Activated naive CD4-positive, alpha-beta T cell treated with anti-CD3 and anti-CD28 coated beads for 36 hours (primary cell): Measurements from ENCODE around the gene C1orf105. TPM values are rescaled to one million over a fixed set of nuclear protein-coding genes. Genes with fewer than 3 reads are reported as not detected.
A peak's percentile ranks its signal among the peaks of the same experiment; 100 is the strongest.
"Not testable (repeated sequence)": the region's sequence is repeated elsewhere in the genome, so short reads cannot be mapped to it uniquely, and the experiment has no call there.

Source experiments
- CTCF ChIA-PET: fragments of 350-600 bp; sonication (Branson Sonifier 250); formaldehyde crosslinking; loops from one replicate; lab custom pipeline; 2021; ENCODE audit warnings: antibody characterized with exemption; lab: Charles Lee
- DNase-seq: peaks from one replicate; pipeline ENCODE4 v3.0.0-alpha.2; 2020
- H3K27ac Mint-ChIP-seq: one replicate; pipeline ENCODE4 v1.8.0; 2021; ENCODE audit warnings: mild to moderate bottlenecking, mixed read lengths
- H3K27me3 Mint-ChIP-seq: one replicate; pipeline ENCODE4 v1.8.0; 2021; ENCODE audit warnings: low read depth, mixed read lengths
- H3K36me3 Mint-ChIP-seq: one replicate; pipeline ENCODE4 v1.8.0; 2021; ENCODE audit warnings: low read depth, mixed read lengths
- H3K4me1 Mint-ChIP-seq: one replicate; pipeline ENCODE4 v1.8.0; 2021; ENCODE audit warnings: low read depth, mixed read lengths
- H3K4me3 Mint-ChIP-seq: one replicate; pipeline ENCODE4 v1.8.0; 2021; ENCODE audit warnings: mild to moderate bottlenecking, moderate library complexity, mixed read lengths
- H3K9me3 Mint-ChIP-seq: one replicate; pipeline ENCODE4 v1.8.0; 2021; ENCODE audit warnings: mixed read lengths
- intact Hi-C: fragments of 100-400 bp; cut with micrococcal nuclease; formaldehyde crosslinking; loops from one replicate; pipeline ENCODE4 v1.15.1; 2023
- total RNA-seq, 2 experiments: library from RNA; stranded (reverse); gene quantifications; one replicate each; pipeline ENCODE4 v1.2.3, GENCODE V29; 2021

Gene C1orf105, protein sequence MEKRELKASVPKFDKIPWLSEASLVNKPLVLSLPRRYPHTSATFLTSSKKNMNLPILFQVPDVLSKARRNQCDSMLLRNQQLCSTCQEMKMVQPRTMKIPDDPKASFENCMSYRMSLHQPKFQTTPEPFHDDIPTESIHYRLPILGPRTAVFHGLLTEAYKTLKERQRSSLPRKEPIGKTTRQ
- total RNA-seq, result not detected

DNA sequence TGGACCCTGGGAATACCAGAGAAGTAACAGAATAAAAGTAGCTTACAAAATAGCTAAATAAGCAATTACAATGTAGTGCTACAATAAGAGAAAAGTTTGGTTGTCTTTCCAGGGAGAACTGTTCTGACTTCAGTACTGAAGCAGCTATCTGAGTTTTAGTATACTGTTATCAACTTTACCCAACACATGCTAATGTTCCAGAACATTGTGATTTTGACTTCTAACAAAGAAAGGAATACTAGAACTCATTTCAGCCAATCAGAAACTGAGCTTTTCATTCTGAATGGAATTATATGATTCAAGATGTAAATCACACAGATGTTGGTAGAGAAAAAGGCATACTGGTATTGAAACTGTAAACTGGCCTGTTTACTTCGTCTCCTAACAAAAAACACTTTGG, at the start of gene C1orf105:
TSS of gene C1orf105 (plus strand) at position 301 of the 400 bp plus-strand sequence. CDS start 201 bp downstream, outside the sequence.
- H3K27ac Mint-ChIP-seq, result no peak within 1 kb of the TSS
- no peak within 1 kb of the TSS for H3K4me3 Mint-ChIP-seq
- H3K27me3 Mint-ChIP-seq, result no peaks in the 10 kb centered on the region
- peaks cover 17% of the 10 kb centered on the region for H3K4me1 Mint-ChIP-seq
- intact Hi-C loops, result loop anchor here (10.0 kb wide), 1 partner anchor 636 kb away; the partner anchor contains the start of gene METTL13
- no peak for DNase-seq
- H3K9me3 Mint-ChIP-seq, result no peaks in the 10 kb centered on the region
- no peaks in the 10 kb centered on the region for H3K36me3 Mint-ChIP-seq
- CTCF ChIA-PET, result interaction anchor here (0.7 to 1.3 kb wide), 3 partner anchors 9 to 22 kb away, joined by 3 to 4 read pairs (median 3); no protein-coding TSS in a partner anchor

GRCh38 chr1:172371646-172372045, 48.8 kb upstream of the C1orf105 start:
- Mint-ChIP-seq H3K4me1 (peaks cover 17% of the 10 kb centered on the region), H3K9me3 (peaks cover 13% of the 10 kb centered on the region)
- intact Hi-C loops, H3K27me3 Mint-ChIP-seq, DNase-seq, H3K27ac Mint-ChIP-seq, H3K4me3 Mint-ChIP-seq, CTCF ChIA-PET, H3K36me3 Mint-ChIP-seq: not testable (repeated sequence)

- H3K4me1 Mint-ChIP-seq, result peaks cover 19% of the 10 kb centered on the region
- no peak for DNase-seq
- no peaks in the 10 kb centered on the region for H3K36me3 Mint-ChIP-seq
- H3K27me3 Mint-ChIP-seq, result no peaks in the 10 kb centered on the region
- no peak overlapping the region for H3K4me3 Mint-ChIP-seq
- no peak overlapping the region for H3K27ac Mint-ChIP-seq
- intact Hi-C loops, result no loop called here
- no peaks in the 10 kb centered on the region for H3K9me3 Mint-ChIP-seq
- CTCF ChIA-PET, result no interaction called here
These were observed 46.6 kb upstream of the C1orf105 start for GRCh38 chr1:172373864-172374263.

GRCh38 chr1:172375211-172375631, 45.3 kb upstream of the C1orf105 start:
- H3K27ac Mint-ChIP-seq, result no peak overlapping the region
- intact Hi-C loops, result no loop called here
- CTCF ChIA-PET, result interaction anchor here (0.6 to 1.7 kb wide), 2 partner anchors 9 to 986 kb away, joined by 3 to 4 read pairs; no protein-coding TSS in a partner anchor
- no peaks in the 10 kb centered on the region for H3K27me3 Mint-ChIP-seq
- no peak overlapping the region for H3K4me3 Mint-ChIP-seq
- peaks cover 22% of the 10 kb centered on the region for H3K4me1 Mint-ChIP-seq
- no peak for DNase-seq
- no peaks in the 10 kb centered on the region for H3K36me3 Mint-ChIP-seq
- H3K9me3 Mint-ChIP-seq, result no peaks in the 10 kb centered on the region

DNA sequence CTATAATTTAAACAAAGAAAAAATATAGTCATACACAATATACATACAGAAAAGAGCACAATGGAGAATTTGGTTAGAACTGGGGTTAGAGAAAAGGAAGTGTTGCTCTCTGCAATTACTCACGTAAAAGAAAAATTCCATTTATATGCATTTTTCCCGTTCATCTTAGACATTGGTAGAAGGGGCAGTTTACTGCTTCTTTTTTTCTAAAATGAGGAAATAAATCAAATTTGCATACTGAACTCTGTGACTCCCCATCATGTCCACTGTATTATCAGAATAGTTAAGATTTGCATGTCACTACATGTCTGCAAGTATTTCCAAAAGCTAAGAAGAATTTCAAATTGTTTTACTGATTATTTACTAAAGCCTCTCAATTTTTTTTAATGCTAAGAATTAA, 44.1 kb upstream of the C1orf105 start:
- CTCF ChIA-PET, result interaction anchor here (0.7 to 1.7 kb wide), 3 partner anchors 8 to 276 kb away, joined by 3 to 5 read pairs (median 4); no protein-coding TSS in a partner anchor
- Mint-ChIP-seq H3K27ac (no peak overlapping the region), H3K4me3 (no peak overlapping the region), H3K27me3 (no peaks in the 10 kb centered on the region), H3K9me3 (no peaks in the 10 kb centered on the region), H3K4me1 (peaks cover 32% of the 10 kb centered on the region), H3K36me3 (no peaks in the 10 kb centered on the region)
- no peak for DNase-seq
- intact Hi-C loops, result no loop called here

GRCh38 chr1:172377565-172377964, 42.9 kb upstream of the C1orf105 start:
- Mint-ChIP-seq H3K36me3 (no peaks in the 10 kb centered on the region), H3K27ac (no peak overlapping the region), H3K4me3 (no peak overlapping the region), H3K4me1 (peaks cover 43% of the 10 kb centered on the region), H3K9me3 (no peaks in the 10 kb centered on the region), H3K27me3 (no peaks in the 10 kb centered on the region)
- intact Hi-C loops, result no loop called here
- CTCF ChIA-PET, result interaction anchor here (2.0 kb wide), 1 partner anchor 17 kb away, joined by 4 read pairs; no protein-coding TSS in a partner anchor
- no peak for DNase-seq

DNA sequence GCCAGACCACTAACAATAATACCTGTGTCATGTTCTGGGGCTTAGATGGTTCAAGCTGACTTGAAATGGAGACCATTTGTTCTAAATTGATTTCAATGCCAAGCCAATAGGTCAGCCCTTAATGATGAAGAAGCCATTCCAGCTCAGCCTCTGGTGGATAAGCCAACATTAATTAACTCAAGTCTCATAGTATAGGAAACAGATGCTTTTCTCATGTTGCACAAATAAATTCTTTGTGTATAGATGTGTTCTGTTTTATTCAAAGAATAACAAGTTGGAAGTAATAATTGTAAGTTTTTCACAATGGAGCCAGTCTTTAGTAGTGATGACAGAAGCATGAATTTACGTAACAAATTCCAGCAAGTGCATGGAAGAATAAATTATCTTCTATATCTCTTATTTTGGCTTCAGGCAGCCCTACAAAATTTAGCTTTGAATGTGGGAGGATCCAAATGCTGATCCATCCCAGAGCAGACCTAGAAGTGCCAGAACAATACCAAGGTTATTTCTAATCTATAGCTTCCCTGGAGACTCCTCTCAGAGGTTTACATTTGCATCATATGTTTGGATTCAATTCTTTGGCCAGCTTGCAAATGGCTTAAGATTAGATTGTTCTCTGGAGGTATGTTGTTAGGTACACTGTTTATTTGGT, 42.2 kb upstream of the C1orf105 start:
- Mint-ChIP-seq H3K9me3 (no peaks in the 10 kb centered on the region), H3K27ac (no peak overlapping the region), H3K36me3 (no peaks in the 10 kb centered on the region), H3K27me3 (no peaks in the 10 kb centered on the region), H3K4me1 (peaks cover 43% of the 10 kb centered on the region), H3K4me3 (no peak overlapping the region)
- intact Hi-C loops, result no loop called here
- DNase-seq, result no peak
- CTCF ChIA-PET, result interaction anchor here (0.6 to 2.0 kb wide), 2 partner anchors 16 to 108 kb away, joined by 4 to 8 read pairs; no protein-coding TSS in a partner anchor

GRCh38 chr1:172380441-172381244, 39.8 kb upstream of the C1orf105 start:
- Mint-ChIP-seq H3K27me3 (no peaks in the 10 kb centered on the region), H3K36me3 (no peaks in the 10 kb centered on the region), H3K9me3 (no peaks in the 10 kb centered on the region), H3K4me1 (peaks cover 31% of the 10 kb centered on the region), H3K27ac (peak overlapping the region; percentile 86), H3K4me3 (peak overlapping the region; percentile 67)
- intact Hi-C loops, result loop anchor here (1.0 kb wide), 5 partner anchors 14 to 42 kb away; no protein-coding TSS in a partner anchor
- CTCF ChIA-PET, result interaction anchor here (0.6 to 2.0 kb wide), 5 partner anchors 14 to 48 kb away, joined by 3 to 6 read pairs (median 4); no protein-coding TSS in a partner anchor
- peak; percentile 68 for DNase-seq

DNA sequence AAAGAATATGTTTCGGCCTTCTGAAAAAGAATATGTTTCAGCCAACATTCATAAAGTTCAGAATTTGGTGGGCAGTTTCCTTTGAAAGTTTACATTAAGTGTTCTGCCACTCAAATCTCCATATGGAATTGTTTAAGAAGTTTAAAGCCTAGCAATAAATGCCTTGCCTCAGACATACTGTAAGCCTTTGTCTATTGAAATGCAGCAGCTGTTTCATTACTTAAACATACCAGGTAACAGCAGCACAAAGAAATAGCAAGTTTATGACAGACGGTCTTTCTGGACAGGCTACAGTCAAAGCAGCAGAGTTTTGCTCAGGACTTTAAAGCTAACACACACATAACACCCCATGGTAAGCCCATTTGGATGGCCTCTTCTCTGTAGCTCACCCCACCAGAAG, 38.5 kb upstream of the C1orf105 start:
- no peak for DNase-seq
- Mint-ChIP-seq H3K36me3 (no peaks in the 10 kb centered on the region), H3K27ac (no peak overlapping the region), H3K4me1 (peaks cover 25% of the 10 kb centered on the region), H3K4me3 (no peak overlapping the region), H3K27me3 (no peaks in the 10 kb centered on the region), H3K9me3 (no peaks in the 10 kb centered on the region)
- intact Hi-C loops, result loop anchor here (1.0 kb wide), 1 partner anchor 24 kb away; no protein-coding TSS in a partner anchor
- CTCF ChIA-PET, result interaction anchor here (0.7 to 2.0 kb wide), 2 partner anchors 16 to 41 kb away, joined by 3 to 6 read pairs; no protein-coding TSS in a partner anchor

DNA sequence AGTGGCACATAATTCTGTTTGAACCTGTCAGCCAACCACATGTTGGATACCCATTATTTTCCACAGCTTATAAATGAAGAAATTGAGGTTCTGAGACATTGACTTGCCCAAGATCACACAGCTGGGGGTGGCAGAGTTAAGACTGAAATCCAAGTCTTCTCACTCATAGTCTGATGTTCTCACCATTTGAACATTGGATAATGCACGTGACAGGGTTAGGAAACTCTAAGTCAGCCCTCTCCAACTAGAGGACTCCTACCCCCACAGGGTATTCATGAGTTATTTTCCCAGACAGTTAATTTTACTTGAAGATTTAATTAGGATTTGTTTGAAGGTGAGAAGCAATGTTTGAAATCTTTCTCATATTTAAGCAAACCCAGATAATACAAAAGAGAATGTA, 38.1 kb upstream of the C1orf105 start:
- no peaks in the 10 kb centered on the region for H3K36me3 Mint-ChIP-seq
- no peak overlapping the region for H3K4me3 Mint-ChIP-seq
- intact Hi-C loops, result no loop called here
- H3K27me3 Mint-ChIP-seq, result no peaks in the 10 kb centered on the region
- no peak overlapping the region for H3K27ac Mint-ChIP-seq
- DNase-seq, result no peak
- H3K4me1 Mint-ChIP-seq, result peaks cover 25% of the 10 kb centered on the region
- CTCF ChIA-PET, result interaction anchor here (0.7 to 2.0 kb wide), 2 partner anchors 16 to 42 kb away, joined by 3 to 6 read pairs; no protein-coding TSS in a partner anchor
- H3K9me3 Mint-ChIP-seq, result no peaks in the 10 kb centered on the region

- Mint-ChIP-seq H3K9me3 (no peaks in the 10 kb centered on the region), H3K27me3 (no peaks in the 10 kb centered on the region), H3K36me3 (no peaks in the 10 kb centered on the region), H3K4me1 (peaks cover 25% of the 10 kb centered on the region), H3K27ac (no peak overlapping the region), H3K4me3 (no peak overlapping the region)
- intact Hi-C loops, result no loop called here
- DNase-seq, result no peak
- CTCF ChIA-PET, result no interaction called here
These were observed 37.5 kb upstream of the C1orf105 start for GRCh38 chr1:172382990-172383389.

DNA sequence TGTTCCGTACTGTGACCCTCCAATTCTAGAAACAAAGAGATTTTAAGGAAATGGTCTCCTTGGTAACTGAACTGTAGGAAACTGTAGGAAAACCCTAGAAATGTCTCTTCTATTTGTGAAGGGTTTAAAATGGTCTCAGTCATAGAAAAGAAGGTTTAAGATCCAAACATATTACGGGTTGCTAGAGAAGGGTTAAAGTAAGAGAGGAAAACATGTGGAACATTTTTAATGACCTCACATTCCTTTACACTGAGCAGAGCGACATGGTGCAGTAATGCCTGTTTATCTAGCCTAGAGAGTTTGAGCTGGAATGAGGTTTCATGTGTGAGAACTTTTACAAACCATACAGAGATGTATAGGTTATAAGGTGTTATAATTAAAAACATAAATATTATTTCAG, 36.9 kb upstream of the C1orf105 start:
- intact Hi-C loops, result no loop called here
- DNase-seq, result no peak

More for the DNA sequence above, 36.9 kb upstream of the C1orf105 start:
- Mint-ChIP-seq H3K4me3 (no peak overlapping the region), H3K36me3 (no peaks in the 10 kb centered on the region), H3K9me3 (no peaks in the 10 kb centered on the region), H3K4me1 (peaks cover 25% of the 10 kb centered on the region), H3K27ac (no peak overlapping the region), H3K27me3 (no peaks in the 10 kb centered on the region)
- CTCF ChIA-PET, result interaction anchor here (0.7 kb wide), 1 partner anchor 45 kb away, joined by 3 read pairs; no protein-coding TSS in a partner anchor
